Left ventricle myocardium inferior (tissue), 1 donor: ENCODE results near the gene PFN4. TPM values are rescaled to one million over a fixed set of nuclear protein-coding genes. Genes with fewer than 3 reads are reported as not detected.

Experiments
- DNase-seq: peaks from one replicate; pipeline ENCODE4 v3.0.0-alpha.2; 2020
- H3K27ac ChIP-seq: fragments of 200-600 bp; replicated peaks from 2 replicates; pipeline ENCODE4 v1.8.0; 2021
- H3K27me3 ChIP-seq: fragments of 200-600 bp; 2 replicates; pipeline ENCODE4 v1.8.0; 2021; ENCODE audit warnings: low read depth
- H3K36me3 ChIP-seq: fragments of 200-600 bp; 2 replicates; pipeline ENCODE4 v1.8.0; 2021
- H3K4me1 ChIP-seq: fragments of 200-600 bp; 2 replicates; pipeline ENCODE4 v1.8.0; 2021
- H3K4me3 ChIP-seq: fragments of 200-600 bp; 2 replicates; pipeline ENCODE4 v1.8.0; 2021; ENCODE audit warnings: mild to moderate bottlenecking, moderate library complexity
- H3K9me3 ChIP-seq: fragments of 200-600 bp; replicated peaks from 2 replicates; pipeline ENCODE4 v1.8.0; 2021
- CTCF ChIP-seq: fragments of 200-600 bp; IDR thresholded peaks from 2 replicates; pipeline ENCODE4 v1.8.0; 2021; ENCODE audit warnings: antibody characterized with exemption, mild to moderate bottlenecking, borderline replicate concordance
- intact Hi-C: fragments of 100-400 bp; cut with micrococcal nuclease; formaldehyde crosslinking; loops from one replicate; pipeline ENCODE4 v1.11.0; 2022
- total RNA-seq: library from RNA; stranded (reverse); fragmentation: NEBNext Ultra II Directional; extraction: Animal tissue kit (Norgen Biotek cat#: 25700); gene quantifications from one replicate; pipeline ENCODE4 v1.2.1, GENCODE V29; 2021
- donor health status: DM: no; HTN: yes; CAD: no; lungs with severe emphysema.

Gene PFN4
- total RNA-seq, 1 donor from 2014 or later, result 0.74 TPM

GRCh38 chr2:24088821-24089359 lies 34.2 kb downstream of the PFN4 start:
- H3K4me1 ChIP-seq, result peaks cover 15% of the 10 kb centered on the region
- no peak for TF ChIP-seq CTCF
- intact Hi-C loops, result no loop called here

GRCh38 chr2:24087032-24087431 lies 36.1 kb downstream of the PFN4 start:
- Histone ChIP-seq H3K4me1 (peaks cover 30% of the 10 kb centered on the region), H3K36me3 (peaks cover 9% of the 10 kb centered on the region), H3K9me3 (no peaks in the 10 kb centered on the region), H3K27ac (no peak overlapping the region), H3K27me3 (no peaks in the 10 kb centered on the region), H3K4me3 (no peak overlapping the region)
- intact Hi-C loops, result no loop called here
- no peak for TF ChIP-seq CTCF
- no peak for DNase-seq

More at GRCh38 chr2:24088821-24089359, 34.2 kb downstream of the PFN4 start:
- H3K9me3 ChIP-seq, result no peaks in the 10 kb centered on the region
- no peak overlapping the region for H3K27ac ChIP-seq
- peaks cover under 1% of the 10 kb centered on the region for H3K36me3 ChIP-seq
- H3K4me3 ChIP-seq, result no peak overlapping the region
- no peak for DNase-seq
- H3K27me3 ChIP-seq, result no peaks in the 10 kb centered on the region

GRCh38 chr2:24086241-24086640 lies 36.9 kb downstream of the PFN4 start:
- no peak overlapping the region for H3K4me3 ChIP-seq
- intact Hi-C loops, result no loop called here
- no peak overlapping the region for H3K27ac ChIP-seq
- no peaks in the 10 kb centered on the region for H3K9me3 ChIP-seq
- TF ChIP-seq CTCF, result no peak
- no peaks in the 10 kb centered on the region for H3K27me3 ChIP-seq
- no peak for DNase-seq
- H3K36me3 ChIP-seq, result peaks cover 14% of the 10 kb centered on the region
- H3K4me1 ChIP-seq, result peaks cover 30% of the 10 kb centered on the region

GRCh38 chr2:24085200-24085489 lies 38.0 kb downstream of the PFN4 start:
- no peaks in the 10 kb centered on the region for H3K27me3 ChIP-seq
- H3K4me3 ChIP-seq, result peak overlapping the region; percentile 85
- TF ChIP-seq CTCF, result no peak
- intact Hi-C loops, result no loop called here
- peaks cover 30% of the 10 kb centered on the region for H3K4me1 ChIP-seq
- H3K36me3 ChIP-seq, result peaks cover 24% of the 10 kb centered on the region
- H3K27ac ChIP-seq, result peak overlapping the region; percentile 98
- DNase-seq, result no peak
- no peaks in the 10 kb centered on the region for H3K9me3 ChIP-seq

- Histone ChIP-seq H3K4me1 (peaks cover 30% of the 10 kb centered on the region), H3K27ac (peak within 1 kb of the TSS; percentile 98), H3K4me3 (peak within 1 kb of the TSS; percentile 85), H3K27me3 (no peaks in the 10 kb centered on the region), H3K9me3 (no peaks in the 10 kb centered on the region), H3K36me3 (peaks cover 30% of the 10 kb centered on the region)
- peak; percentile 90 for DNase-seq
- intact Hi-C loops, result no loop called here
- peak; percentile 98 for TF ChIP-seq CTCF
Measured at GRCh38 chr2:24084386-24085199, 38.5 kb downstream of the PFN4 start, which contains the start of gene TP53I3. TSS of gene TP53I3 (minus strand) at chr2:24084834. CDS start at chr2:24084326, 508 bp downstream.
